ENCODE data around the gene IL4.
"Not testable (repeated sequence)": the region's sequence is repeated elsewhere in the genome, so short reads cannot be mapped to it uniquely, and the experiment has no call there.

The IL4 gene

GRCh38 chr5:132674671-132675506 lies 1.1 kb downstream of the IL4 start:
- DNase-seq: no peak

- no peak for DNase-seq
Observed at GRCh38 chr5:132675936-132676689, 2.3 kb downstream of the IL4 start.

GRCh38 chr5:132677191-132677590 lies 3.4 kb downstream of the IL4 start:
- DNase-seq: peak in 1 of 2 experiments; percentile 11

GRCh38 chr5:132677682-132678400 lies 4.1 kb downstream of the IL4 start:
- no peak for DNase-seq

GRCh38 chr5:132678735-132679134 lies 4.9 kb downstream of the IL4 start:
- no peak for DNase-seq

- no peak for DNase-seq
Observed at GRCh38 chr5:132679166-132679565, 5.4 kb downstream of the IL4 start.

- no peak for DNase-seq
Observed at GRCh38 chr5:132679717-132680380, 6.1 kb downstream of the IL4 start.

GRCh38 chr5:132680780-132681475 lies 7.1 kb downstream of the IL4 start:
- DNase-seq: no peak

GRCh38 chr5:132681476-132681831 lies 7.7 kb downstream of the IL4 start:
- no peak for DNase-seq

- no peak for DNase-seq
Observed at GRCh38 chr5:132681983-132682382, 8.2 kb downstream of the IL4 start.

- no peak for DNase-seq
Observed at GRCh38 chr5:132684491-132684890, 10.7 kb downstream of the IL4 start.

- no peak for DNase-seq
Observed at GRCh38 chr5:132684922-132685720, 11.3 kb downstream of the IL4 start.

GRCh38 chr5:132686193-132686592 lies 12.4 kb downstream of the IL4 start:
- no peak for DNase-seq

GRCh38 chr5:132687995-132688394 lies 14.2 kb downstream of the IL4 start:
- no peak for DNase-seq

GRCh38 chr5:132688536-132689339 lies 14.9 kb downstream of the IL4 start:
- no peak for DNase-seq

- no peak for DNase-seq
Observed at GRCh38 chr5:132689513-132689912, 15.7 kb downstream of the IL4 start.

- DNase-seq: no peak
Observed at GRCh38 chr5:132690156-132690555, 16.4 kb downstream of the IL4 start.

- DNase-seq: not testable (repeated sequence)
Observed at GRCh38 chr5:132691755-132692631, 18.2 kb downstream of the IL4 start.

GRCh38 chr5:132692632-132692967 lies 18.8 kb downstream of the IL4 start:
- no peak for DNase-seq

- no peak for DNase-seq
Observed at GRCh38 chr5:132695956-132696355, 22.2 kb downstream of the IL4 start.

Measured in NCI-H524 (cell line).